Duodenal mucosa (tissue), 2 donors: ENCODE results near the gene ITCH.
"Not testable (repeated sequence)": the region's sequence is repeated elsewhere in the genome, so short reads cannot be mapped to it uniquely, and the experiment has no call there.

ENCODE experiments used
- H3K27ac ChIP-seq: one replicate; pipeline ENCODE4 v1.7.0; 2013; ENCODE audit warnings: low read depth, low read length
- H3K27me3 ChIP-seq, 2 donors: one replicate each; pipeline ENCODE4 v1.7.0; 2013; ENCODE audit warnings: low read length in 2 of 2, control low read depth in 1 of 2; ENCODE audit not compliant: insufficient read depth in 2 of 2, control insufficient read depth in 1 of 2
- H3K36me3 ChIP-seq, 2 donors: one replicate each; pipeline ENCODE4 v1.7.0; 2013; ENCODE audit warnings: low read length in 2 of 2, control low read depth in 1 of 2; ENCODE audit not compliant: insufficient read depth in 2 of 2, control insufficient read depth in 1 of 2
- H3K4me1 ChIP-seq, 2 donors: one replicate each; pipeline ENCODE4 v1.7.0; 2013; ENCODE audit warnings: low read length in 2 of 2, control low read depth in 1 of 2; ENCODE audit not compliant: insufficient read depth in 2 of 2, control insufficient read depth in 1 of 2
- H3K4me3 ChIP-seq, 2 donors: one replicate each; pipeline ENCODE4 v1.7.0; 2013; ENCODE audit warnings: low read length in 2 of 2, low read depth in 1 of 2
- H3K9ac ChIP-seq, 2 donors: one replicate each; pipeline ENCODE4 v1.7.0; 2013; ENCODE audit warnings: low read length in 2 of 2, low read depth in 1 of 2
- H3K9me3 ChIP-seq, 2 donors: one replicate each; pipeline ENCODE4 v1.7.0; 2013; ENCODE audit warnings: low read length in 2 of 2, control low read depth in 1 of 2; ENCODE audit not compliant: control insufficient read depth in 1 of 2

The ITCH gene

GRCh38 chr20:34374209-34374760 lies 11.2 kb downstream of the ITCH start:
- H3K9ac ChIP-seq = no peak overlapping the region
- no peaks in the 10 kb centered on the region for H3K9me3 ChIP-seq
- no peak overlapping the region for H3K27ac ChIP-seq
- no peak overlapping the region for H3K4me3 ChIP-seq
- H3K27me3 ChIP-seq = no peaks in the 10 kb centered on the region
- H3K4me1 ChIP-seq = no peaks in the 10 kb centered on the region
- H3K36me3 ChIP-seq = peaks cover 9 to 17% of the 10 kb centered on the region in 2 donors

- no peak overlapping the region for H3K27ac ChIP-seq
- no peaks in the 10 kb centered on the region for H3K4me1 ChIP-seq
Measured at GRCh38 chr20:34375977-34376430, 12.9 kb downstream of the ITCH start.

GRCh38 chr20:34377072-34377847 lies 14.2 kb downstream of the ITCH start:
- H3K36me3 ChIP-seq = peaks cover 2% of the 10 kb centered on the region in 2 donors
- H3K4me1 ChIP-seq = no peaks in the 10 kb centered on the region

More at GRCh38 chr20:34375977-34376430, 12.9 kb downstream of the ITCH start:
- Histone ChIP-seq H3K4me3 (no peak overlapping the region), H3K27me3 (no peaks in the 10 kb centered on the region), H3K36me3 (peaks cover 2% of the 10 kb centered on the region in 2 donors), H3K9me3 (no peaks in the 10 kb centered on the region), H3K9ac (no peak overlapping the region)

GRCh38 chr20:34382174-34382573 lies 19.1 kb downstream of the ITCH start:
- Histone ChIP-seq H3K27ac (no peak overlapping the region), H3K27me3 (no peaks in the 10 kb centered on the region), H3K36me3 (peaks cover 0 to 2% of the 10 kb centered on the region in 2 donors), H3K9me3 (no peaks in the 10 kb centered on the region), H3K4me1 (peaks cover 12 to 13% of the 10 kb centered on the region in 2 donors), H3K9ac (no peak overlapping the region), H3K4me3 (no peak overlapping the region)

More at GRCh38 chr20:34377072-34377847, 14.2 kb downstream of the ITCH start:
- H3K9ac ChIP-seq = no peak overlapping the region
- H3K4me3 ChIP-seq = no peak overlapping the region
- H3K27me3 ChIP-seq = no peaks in the 10 kb centered on the region
- no peaks in the 10 kb centered on the region for H3K9me3 ChIP-seq
- H3K27ac ChIP-seq = no peak overlapping the region

- not testable (repeated sequence) for H3K9ac ChIP-seq, H3K27ac ChIP-seq, H3K27me3 ChIP-seq, H3K36me3 ChIP-seq, H3K9me3 ChIP-seq, H3K4me3 ChIP-seq
- peaks cover 12 to 13% of the 10 kb centered on the region in 2 donors for H3K4me1 ChIP-seq
Measured at GRCh38 chr20:34382877-34383455, 19.9 kb downstream of the ITCH start.

- no peaks in the 10 kb centered on the region for H3K9me3 ChIP-seq
- peaks cover 17% of the 10 kb centered on the region in 2 donors for H3K4me1 ChIP-seq
- no peaks in the 10 kb centered on the region for H3K27me3 ChIP-seq
- no peak overlapping the region for H3K27ac ChIP-seq
- no peak overlapping the region for H3K9ac ChIP-seq
- no peaks in the 10 kb centered on the region for H3K36me3 ChIP-seq
- H3K4me3 ChIP-seq = no peak overlapping the region
Measured at GRCh38 chr20:34385464-34385863, 22.4 kb downstream of the ITCH start.

- H3K9ac ChIP-seq = no peak overlapping the region
- H3K4me3 ChIP-seq = no peak overlapping the region
- H3K27ac ChIP-seq = no peak overlapping the region
- H3K27me3 ChIP-seq = no peaks in the 10 kb centered on the region
- no peaks in the 10 kb centered on the region for H3K9me3 ChIP-seq
- H3K4me1 ChIP-seq = peaks cover 17 to 24% of the 10 kb centered on the region in 2 donors
- no peaks in the 10 kb centered on the region for H3K36me3 ChIP-seq
Measured at GRCh38 chr20:34388000-34388399, 24.9 kb downstream of the ITCH start.

GRCh38 chr20:34388678-34389077 lies 25.6 kb downstream of the ITCH start:
- Histone ChIP-seq H3K27ac (no peak overlapping the region), H3K4me3 (no peak overlapping the region), H3K4me1 (peaks cover 17 to 24% of the 10 kb centered on the region in 2 donors), H3K36me3 (peaks cover 3 to 6% of the 10 kb centered on the region in 2 donors), H3K9ac (no peak overlapping the region), H3K9me3 (no peaks in the 10 kb centered on the region), H3K27me3 (no peaks in the 10 kb centered on the region)

- H3K27ac ChIP-seq = no peak overlapping the region
- H3K9ac ChIP-seq = no peak overlapping the region
- no peak overlapping the region for H3K4me3 ChIP-seq
- peaks cover 4 to 10% of the 10 kb centered on the region in 2 donors for H3K36me3 ChIP-seq
- H3K9me3 ChIP-seq = no peaks in the 10 kb centered on the region
- peaks cover 17 to 24% of the 10 kb centered on the region in 2 donors for H3K4me1 ChIP-seq
- no peaks in the 10 kb centered on the region for H3K27me3 ChIP-seq
Measured at GRCh38 chr20:34389206-34389953, 26.3 kb downstream of the ITCH start.
